ENCODE results near the gene VSTM2L. TPM values are rescaled to one million over a fixed set of nuclear protein-coding genes. Genes with fewer than 3 reads are reported as not detected.

VSTM2L gene
- total and polyA plus RNA-seq, 3 donors from 2014 or later = 7.3 to 74.7 (median 40.2) TPM

- no peaks in the 10 kb centered on the region for H3K27me3 ChIP-seq
- no peaks in the 10 kb centered on the region for H3K36me3 ChIP-seq (ENCODE audit: low read depth, missing control alignments)
- H3K4me3 ChIP-seq = no peak overlapping the region
- H3K4me1 ChIP-seq = no peaks in the 10 kb centered on the region
- DNase-seq = no peak
- no peak overlapping the region for H3K27ac ChIP-seq
- TF ChIP-seq POLR2A (IDR thresholded peaks at IDR 0.05) (no peak), CTCF (IDR thresholded peaks at IDR 0.05) (no peak)
- 89% methylated on average over 8 of the region's 8 CpGs for WGBS, 2 donors
- intact Hi-C loops (cut with DNase I; ENCODE audit: low total_unique reads) = no loop called here
- H3K9me3 ChIP-seq = no peaks in the 10 kb centered on the region
These were observed 33.5 kb downstream of the VSTM2L start for GRCh38 chr20:37936451-37936850.

GRCh38 chr20:37937686-37938085 lies 34.8 kb downstream of the VSTM2L start:
- TF ChIP-seq CTCF (IDR thresholded peaks at IDR 0.05) (no peak), POLR2A (IDR thresholded peaks at IDR 0.05) (no peak)
- intact Hi-C loops (cut with DNase I; ENCODE audit: low total_unique reads) = no loop called here
- Histone ChIP-seq H3K36me3 (ENCODE audit: low read depth, missing control alignments) (no peaks in the 10 kb centered on the region), H3K9me3 (no peaks in the 10 kb centered on the region), H3K27me3 (no peaks in the 10 kb centered on the region), H3K27ac (no peak overlapping the region), H3K4me1 (no peaks in the 10 kb centered on the region), H3K4me3 (no peak overlapping the region)
- no peak for DNase-seq
- 91 to 94% methylated on average over 4 of the region's 4 CpGs for WGBS, 2 donors

GRCh38 chr20:37938181-37938750 lies 35.3 kb downstream of the VSTM2L start:
- intact Hi-C loops (cut with DNase I; ENCODE audit: low total_unique reads) = no loop called here
- DNase-seq = no peak
- H3K4me3 ChIP-seq = no peak overlapping the region
- H3K36me3 ChIP-seq (ENCODE audit: low read depth, missing control alignments) = no peaks in the 10 kb centered on the region
- H3K9me3 ChIP-seq = no peaks in the 10 kb centered on the region
- no peaks in the 10 kb centered on the region for H3K4me1 ChIP-seq
- no peak overlapping the region for H3K27ac ChIP-seq
- TF ChIP-seq CTCF (IDR thresholded peaks at IDR 0.05) = no peak
- no peak for TF ChIP-seq POLR2A (IDR thresholded peaks at IDR 0.05)
- no peaks in the 10 kb centered on the region for H3K27me3 ChIP-seq
- 86 to 93% methylated on average over 1 to 12 of the region's 12 CpGs for WGBS, 2 donors

GRCh38 chr20:37938954-37939353 lies 36.0 kb downstream of the VSTM2L start:
- H3K27ac ChIP-seq = no peak overlapping the region
- DNase-seq = no peak
- H3K27me3 ChIP-seq = no peaks in the 10 kb centered on the region
- no peaks in the 10 kb centered on the region for H3K4me1 ChIP-seq
- H3K36me3 ChIP-seq (ENCODE audit: low read depth, missing control alignments) = no peaks in the 10 kb centered on the region
- TF ChIP-seq CTCF (IDR thresholded peaks at IDR 0.05) (no peak), POLR2A (IDR thresholded peaks at IDR 0.05) (no peak)
- H3K9me3 ChIP-seq = no peaks in the 10 kb centered on the region
- WGBS, 2 donors = 96 to 98% methylated on average over 8 to 9 of the region's 9 CpGs
- no peak overlapping the region for H3K4me3 ChIP-seq
- intact Hi-C loops (cut with DNase I; ENCODE audit: low total_unique reads) = no loop called here

All from testis (tissue), 3 donors.